ENCODE measurements around the gene LARP6.
"Not testable (repeated sequence)": the region's sequence is repeated elsewhere in the genome, so short reads cannot be mapped to it uniquely, and the experiment has no call there.

GRCh38 chr15:70858614-70859321 is 4.8 kb upstream of the LARP6 start:
- not testable (repeated sequence) for TF ChIP-seq CTCF (IDR thresholded peaks at IDR 0.05); ZFX (IDR thresholded peaks at IDR 0.05; ENCODE audit: borderline replicate concordance)

Measured in 22Rv1 (cell line).